HG02642 (cell line): ENCODE data around the gene MEF2D.

Experiments
- ATAC-seq: cut with Tn5 transposase; IDR thresholded peaks from one replicate; pipeline ENCODE4 v1.9.1; 2021; ENCODE audit warnings: mild to moderate bottlenecking; ENCODE audit not compliant: unreplicated experiment, poor library complexity

The MEF2D gene

GRCh38 chr1:156489935-156490293 is 10.7 kb downstream of the MEF2D start:
- no peak for ATAC-seq

GRCh38 chr1:156489166-156489934 is 11.2 kb downstream of the MEF2D start:
- ATAC-seq: peak; percentile 27

GRCh38 chr1:156488566-156489165 is 11.9 kb downstream of the MEF2D start:
- peak; percentile 56 for ATAC-seq

GRCh38 chr1:156487862-156488261 is 12.7 kb downstream of the MEF2D start:
- no peak for ATAC-seq

- ATAC-seq: no peak
Measured at GRCh38 chr1:156486421-156487344, 13.9 kb downstream of the MEF2D start.

- no peak for ATAC-seq
Measured at GRCh38 chr1:156485984-156486383, 14.6 kb downstream of the MEF2D start.

- no peak for ATAC-seq
Measured at GRCh38 chr1:156484480-156485058, 16.0 kb downstream of the MEF2D start.

GRCh38 chr1:156483397-156483796 is 17.2 kb downstream of the MEF2D start:
- ATAC-seq: no peak

- no peak for ATAC-seq
Measured at GRCh38 chr1:156482276-156482675, 18.3 kb downstream of the MEF2D start.

GRCh38 chr1:156481527-156481926 is 19.0 kb downstream of the MEF2D start:
- no peak for ATAC-seq

- peak; percentile 50 for ATAC-seq
Measured at GRCh38 chr1:156480411-156481192, 20.0 kb downstream of the MEF2D start.

GRCh38 chr1:156480016-156480370 is 20.6 kb downstream of the MEF2D start:
- ATAC-seq: no peak

GRCh38 chr1:156479093-156480015 is 21.2 kb downstream of the MEF2D start:
- ATAC-seq: no peak

- no peak for ATAC-seq
Measured at GRCh38 chr1:156478250-156478627, 22.3 kb downstream of the MEF2D start.

GRCh38 chr1:156477526-156478249 is 22.9 kb downstream of the MEF2D start:
- ATAC-seq: no peak

- no peak for ATAC-seq
Measured at GRCh38 chr1:156476501-156477298, 23.9 kb downstream of the MEF2D start.
